Ramos (cell line): ENCODE data around the gene ENDOG.

Experiments used
- in situ Hi-C: fragments of 300-500 bp; cut with MboI; formaldehyde crosslinking; loops from one replicate; pipeline ENCODE4 v1.14.3; 2022; ENCODE audit warnings: low sequenced_read_pairs; ENCODE audit not compliant: unreplicated experiment

The ENDOG gene

DNA sequence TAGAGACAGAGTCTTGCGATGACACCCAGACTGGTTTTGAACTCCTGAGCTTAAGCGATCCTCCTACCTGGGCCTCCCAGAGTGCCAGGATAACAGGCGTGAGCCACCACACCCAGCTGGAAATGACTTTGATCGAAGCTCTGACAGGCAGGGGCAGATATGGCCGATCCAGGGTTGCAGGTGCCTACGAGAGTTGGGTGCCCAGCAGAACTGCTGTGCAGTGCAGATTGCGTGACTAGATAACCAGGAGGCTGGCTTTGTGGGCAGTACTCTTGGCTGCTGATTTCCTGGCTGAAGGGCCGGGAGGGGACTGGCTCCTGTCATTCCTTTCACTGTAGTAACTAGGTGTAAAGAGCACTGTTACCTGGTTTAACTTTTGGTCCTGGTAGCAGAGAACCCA lies 19.4 kb upstream of the ENDOG start:
- in situ Hi-C loops, result no loop called here

DNA sequence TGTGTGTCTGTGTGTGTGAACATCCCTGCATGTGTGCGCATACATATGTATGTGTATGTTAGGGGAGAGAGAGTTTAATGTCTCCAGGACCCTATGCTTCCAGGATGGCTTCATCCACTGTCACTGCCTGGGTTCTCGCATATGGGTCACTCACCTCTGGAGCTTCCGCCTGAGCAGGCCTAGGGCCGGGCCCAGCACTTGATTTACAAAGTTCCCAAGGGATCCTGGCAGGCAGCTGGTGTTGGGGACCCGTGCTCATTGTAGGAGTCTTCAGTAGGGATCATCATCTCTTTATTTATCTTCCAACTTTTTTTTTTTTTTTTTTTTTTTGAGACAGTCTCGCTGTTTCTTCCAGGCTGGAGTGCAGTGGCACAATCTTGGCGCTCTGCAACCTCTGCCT lies 18.2 kb upstream of the ENDOG start:
- in situ Hi-C loops, result no loop called here

DNA sequence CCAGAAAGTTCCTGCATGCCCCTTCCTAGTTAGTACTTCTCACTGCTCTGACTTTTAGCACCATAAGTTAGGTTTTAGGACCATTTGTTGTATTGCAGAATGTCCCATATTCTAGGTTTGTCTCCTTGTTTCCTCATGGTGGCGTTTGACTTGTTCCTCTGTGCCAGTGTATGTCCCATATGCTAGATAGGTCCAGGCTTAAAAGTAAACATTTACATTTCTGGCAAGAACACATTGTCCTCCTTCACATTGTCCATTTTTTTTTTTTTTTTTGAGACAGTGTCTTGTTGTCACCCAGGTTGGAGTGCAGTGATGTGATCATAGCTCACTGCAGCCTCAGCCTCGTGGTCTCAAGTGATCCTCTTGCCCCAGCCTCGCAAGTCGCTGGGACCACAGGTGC lies 15.8 kb upstream of the ENDOG start:
- in situ Hi-C loops, result no loop called here

DNA sequence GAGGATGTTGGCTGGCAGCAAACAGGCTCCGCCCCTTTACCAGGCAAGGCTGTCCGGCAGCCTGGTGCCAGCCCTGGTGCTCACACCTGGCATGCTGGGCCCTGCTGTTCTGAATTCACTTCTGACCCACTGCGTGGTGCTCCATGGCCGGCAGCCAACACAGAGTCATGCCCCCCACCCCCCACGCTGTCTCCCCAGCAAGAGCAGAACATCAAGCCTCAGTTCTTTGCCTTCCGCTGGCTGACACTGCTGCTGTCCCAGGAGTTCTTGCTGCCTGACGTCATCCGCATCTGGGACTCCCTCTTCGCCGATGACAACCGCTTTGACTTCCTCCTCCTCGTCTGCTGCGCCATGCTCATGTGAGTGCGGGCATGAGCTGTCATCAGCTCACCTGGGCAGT lies 12.6 kb upstream of the ENDOG start:
- in situ Hi-C loops, result no loop called here

DNA sequence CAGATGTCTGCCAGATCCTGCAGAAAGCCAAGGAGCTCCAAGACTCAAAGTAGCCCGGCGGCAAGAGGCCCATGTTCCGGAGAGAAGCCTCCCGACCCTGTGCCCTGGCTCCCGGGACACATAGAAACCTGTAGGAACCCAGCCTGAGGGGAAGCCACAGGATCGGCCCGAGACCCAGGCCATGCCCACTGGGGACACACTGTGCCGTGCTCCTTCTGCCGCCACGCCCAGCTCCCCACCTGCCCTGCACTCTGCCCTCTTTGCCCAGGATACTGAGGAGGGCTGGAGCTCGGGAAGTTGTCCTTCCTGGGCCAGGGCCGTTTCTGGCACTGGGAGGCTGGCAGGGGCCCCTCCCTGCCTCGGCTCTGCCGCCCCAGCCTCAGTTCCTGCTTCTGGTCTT lies 10.5 kb upstream of the ENDOG start:
- in situ Hi-C loops, result no loop called here

DNA sequence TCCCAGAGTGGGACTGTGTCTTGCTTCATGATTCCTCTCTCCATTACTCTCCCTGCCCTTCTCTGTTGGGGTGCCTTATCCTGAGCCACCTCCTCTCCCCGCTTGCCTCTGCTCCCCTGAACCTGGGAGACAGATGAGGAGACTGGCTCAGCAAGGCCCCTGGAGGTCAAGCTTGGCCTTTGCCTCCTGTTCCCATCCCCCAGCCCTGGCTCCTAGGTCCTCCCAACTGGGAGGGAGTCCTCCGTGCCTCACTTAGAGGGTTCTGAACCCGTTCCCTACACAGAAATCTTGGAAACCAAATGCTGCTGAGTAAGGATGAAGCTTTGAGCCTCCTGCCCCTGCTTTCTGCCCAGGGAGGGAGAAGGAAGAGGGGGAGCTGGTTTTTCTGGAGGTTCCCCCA lies 9.8 kb upstream of the ENDOG start:
- in situ Hi-C loops, result no loop called here

DNA sequence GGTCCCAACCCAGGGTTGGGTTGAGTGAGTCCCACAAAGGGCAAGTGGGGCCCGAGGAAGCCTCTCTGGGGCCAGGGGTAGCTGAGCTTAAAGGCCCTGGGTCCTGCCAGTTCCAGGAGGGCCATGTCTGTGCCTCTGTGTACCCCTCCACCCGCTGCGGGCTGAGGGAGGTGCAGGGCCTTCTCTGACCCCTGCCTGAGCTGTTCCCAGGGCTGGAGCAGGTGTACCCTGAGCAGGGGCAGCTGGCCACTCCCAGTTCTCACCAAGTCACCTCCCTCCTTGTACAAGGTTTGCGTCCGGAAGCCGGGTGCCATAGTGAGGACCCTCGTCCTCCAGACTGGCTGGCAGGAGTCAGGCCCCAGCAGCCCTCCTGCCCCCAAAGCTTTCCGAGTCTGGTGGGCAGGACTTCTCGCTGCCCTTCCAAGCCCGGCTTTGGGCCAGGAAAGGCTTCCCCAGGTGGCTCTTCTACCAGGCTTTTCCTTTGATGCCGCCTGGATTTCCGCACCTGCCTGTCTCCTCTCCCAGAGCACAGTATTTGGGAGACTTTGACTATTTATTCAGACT lies 9.2 kb upstream of the ENDOG start:
- in situ Hi-C loops, result no loop called here

DNA sequence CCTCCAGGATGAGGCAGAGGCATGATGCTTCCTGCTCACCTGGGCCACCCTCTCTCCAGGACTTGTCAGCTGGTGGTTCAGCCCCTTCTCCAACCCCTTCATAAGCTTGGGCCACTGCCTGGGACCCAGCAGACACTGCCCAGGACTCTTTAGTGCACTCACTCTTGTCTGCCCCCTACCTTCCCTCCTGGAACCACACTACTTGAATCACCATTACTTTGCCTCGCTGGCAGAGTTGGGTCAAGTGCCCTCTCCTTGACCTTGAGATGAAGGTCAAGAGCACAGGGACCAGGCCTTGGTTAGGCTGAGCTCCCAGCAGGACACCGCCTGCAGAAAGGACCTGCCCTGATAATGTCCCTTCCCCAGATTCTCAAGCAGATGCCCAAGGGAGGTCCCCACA lies 8.5 kb upstream of the ENDOG start:
- in situ Hi-C loops, result no loop called here

DNA sequence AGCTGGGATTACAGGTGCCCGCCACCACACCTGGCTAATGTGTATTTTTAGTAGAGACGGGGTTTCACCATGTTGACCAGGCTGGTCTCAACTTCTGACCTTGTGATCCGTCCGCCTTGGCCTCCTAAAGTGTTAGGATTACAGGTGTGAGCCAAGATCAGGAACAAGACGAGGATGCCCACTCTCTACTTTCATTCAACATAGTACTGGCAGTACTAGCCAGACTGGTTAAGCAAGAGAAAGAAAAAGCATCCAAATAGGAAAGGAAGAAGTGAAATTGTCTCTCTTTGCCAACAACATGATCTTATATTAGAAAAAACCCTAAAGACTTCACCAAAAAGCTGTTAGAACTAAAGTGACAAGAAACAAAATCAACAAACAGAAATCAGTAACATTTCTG lies 7.4 kb upstream of the ENDOG start:
- in situ Hi-C loops, result no loop called here

DNA sequence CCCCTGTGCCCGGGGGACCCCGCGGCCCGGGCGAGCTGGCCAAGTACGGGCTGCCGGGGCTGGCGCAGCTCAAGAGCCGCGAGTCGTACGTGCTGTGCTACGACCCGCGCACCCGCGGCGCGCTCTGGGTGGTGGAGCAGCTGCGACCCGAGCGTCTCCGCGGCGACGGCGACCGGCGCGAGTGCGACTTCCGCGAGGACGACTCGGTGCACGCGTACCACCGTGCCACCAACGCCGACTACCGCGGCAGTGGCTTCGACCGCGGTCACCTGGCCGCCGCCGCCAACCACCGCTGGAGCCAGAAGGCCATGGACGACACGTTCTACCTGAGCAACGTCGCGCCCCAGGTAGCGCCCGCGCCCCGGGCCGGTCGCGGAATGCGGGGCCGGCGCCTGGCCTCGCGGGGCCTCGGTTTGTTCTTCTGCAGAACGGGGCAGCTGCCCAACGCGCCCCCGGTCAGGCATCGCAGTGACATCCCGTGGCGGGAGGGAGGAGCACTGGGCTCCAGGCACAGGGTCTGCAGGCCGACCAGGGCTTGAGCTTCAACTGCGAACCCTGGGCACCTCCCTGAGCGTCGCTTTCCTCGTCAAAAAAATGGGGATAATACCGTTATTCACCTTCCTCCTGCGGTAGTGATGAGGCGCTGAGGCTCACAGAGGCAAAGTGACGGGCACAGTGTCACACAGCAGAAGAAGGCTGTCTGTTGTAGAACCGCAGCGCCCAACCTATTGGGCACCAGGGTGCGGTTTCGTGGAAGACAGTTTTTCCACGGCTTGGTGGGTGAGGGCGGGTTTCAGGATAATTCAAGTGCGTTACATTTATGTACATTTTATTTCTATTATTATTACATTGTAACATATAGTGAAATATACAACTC lies 777 bp downstream of the ENDOG start:
- in situ Hi-C loops, result no loop called here

DNA sequence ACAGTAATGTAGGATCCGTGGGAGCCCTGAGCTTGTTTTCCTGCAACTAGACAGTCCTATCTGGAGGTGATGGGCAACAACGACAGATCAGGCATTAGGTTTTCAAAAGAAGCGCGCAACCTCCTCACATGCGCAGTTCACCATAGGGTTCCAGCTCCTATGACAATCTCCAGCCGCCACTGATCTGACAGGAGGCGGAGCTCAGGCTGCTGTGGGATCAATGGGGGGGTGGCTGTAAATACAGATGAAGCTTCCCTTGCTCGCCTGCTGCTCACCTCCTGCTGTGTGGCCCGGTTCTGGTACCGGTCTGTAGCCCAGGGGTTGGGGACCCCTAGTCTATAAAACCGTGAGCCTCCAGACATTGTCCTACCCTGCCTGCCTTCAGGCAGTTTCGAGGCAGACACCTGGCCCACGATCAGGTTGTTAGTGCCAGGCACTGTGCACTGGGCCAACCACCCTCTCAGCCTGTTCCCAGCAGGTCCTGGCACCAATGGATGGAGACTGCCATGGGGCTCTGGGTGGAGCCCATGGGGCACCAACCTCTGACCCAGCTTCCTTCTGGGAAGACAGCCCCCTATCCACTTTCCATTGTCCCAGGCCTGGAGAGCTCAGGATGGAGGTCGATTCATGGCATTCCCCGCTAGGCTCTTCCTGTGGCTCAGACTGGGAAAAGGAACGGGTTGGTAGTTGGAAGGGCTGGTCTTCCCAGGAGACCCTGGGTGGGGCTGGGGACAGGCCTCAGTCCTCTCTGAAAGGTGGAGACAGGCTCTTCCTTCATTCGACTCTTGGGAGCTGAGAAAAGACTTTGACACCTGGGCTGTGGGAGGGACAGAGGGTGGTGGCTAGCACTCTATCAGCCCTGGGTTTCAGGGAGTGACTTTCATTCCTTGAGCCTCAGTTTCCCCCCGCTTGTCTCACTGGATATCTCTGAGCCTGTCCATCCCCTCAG lies 1.7 kb downstream of the ENDOG start:
- in situ Hi-C loops, result no loop called here

DNA sequence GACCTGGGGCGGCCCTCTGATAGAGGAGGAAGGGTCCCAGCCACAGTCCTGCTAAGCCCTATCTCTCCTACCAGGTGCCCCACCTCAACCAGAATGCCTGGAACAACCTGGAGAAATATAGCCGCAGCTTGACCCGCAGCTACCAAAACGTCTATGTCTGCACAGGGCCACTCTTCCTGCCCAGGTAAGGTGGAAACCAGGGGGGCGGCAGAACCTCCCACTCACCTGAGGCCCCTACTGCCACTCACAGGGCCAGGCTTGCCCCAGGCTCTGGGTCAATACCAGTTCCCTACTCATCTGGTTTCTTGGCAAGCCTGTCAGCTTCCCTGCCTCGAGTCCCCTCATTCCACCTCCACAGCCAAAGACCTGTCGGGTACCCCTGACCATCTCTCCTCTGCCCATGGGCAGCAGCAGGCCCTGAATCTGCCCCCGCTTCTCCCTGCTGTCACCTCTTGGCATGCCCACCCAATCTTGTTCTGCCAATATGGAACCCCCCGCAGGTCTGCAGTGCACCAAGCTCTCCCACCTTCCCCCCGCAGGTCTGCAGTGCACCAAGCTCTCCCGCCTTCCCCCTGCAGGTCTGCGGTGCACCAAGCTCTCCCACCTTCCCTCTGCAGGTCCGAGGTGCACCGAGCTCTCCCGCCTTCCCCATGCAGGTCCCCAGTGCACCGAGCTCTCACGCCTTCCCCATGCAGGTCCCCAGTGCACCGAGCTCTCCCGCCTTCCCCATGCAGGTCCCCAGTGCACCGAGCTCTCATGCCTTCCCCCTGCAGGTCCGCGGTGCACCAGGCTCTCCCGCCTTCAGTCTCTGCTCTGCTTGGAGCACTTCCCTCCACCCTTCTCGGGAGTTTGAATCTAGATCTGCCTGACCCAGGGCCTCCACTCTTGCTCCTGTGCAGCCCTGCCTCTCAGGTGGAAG lies 2.6 kb downstream of the ENDOG start:
- in situ Hi-C loops, result no loop called here

DNA sequence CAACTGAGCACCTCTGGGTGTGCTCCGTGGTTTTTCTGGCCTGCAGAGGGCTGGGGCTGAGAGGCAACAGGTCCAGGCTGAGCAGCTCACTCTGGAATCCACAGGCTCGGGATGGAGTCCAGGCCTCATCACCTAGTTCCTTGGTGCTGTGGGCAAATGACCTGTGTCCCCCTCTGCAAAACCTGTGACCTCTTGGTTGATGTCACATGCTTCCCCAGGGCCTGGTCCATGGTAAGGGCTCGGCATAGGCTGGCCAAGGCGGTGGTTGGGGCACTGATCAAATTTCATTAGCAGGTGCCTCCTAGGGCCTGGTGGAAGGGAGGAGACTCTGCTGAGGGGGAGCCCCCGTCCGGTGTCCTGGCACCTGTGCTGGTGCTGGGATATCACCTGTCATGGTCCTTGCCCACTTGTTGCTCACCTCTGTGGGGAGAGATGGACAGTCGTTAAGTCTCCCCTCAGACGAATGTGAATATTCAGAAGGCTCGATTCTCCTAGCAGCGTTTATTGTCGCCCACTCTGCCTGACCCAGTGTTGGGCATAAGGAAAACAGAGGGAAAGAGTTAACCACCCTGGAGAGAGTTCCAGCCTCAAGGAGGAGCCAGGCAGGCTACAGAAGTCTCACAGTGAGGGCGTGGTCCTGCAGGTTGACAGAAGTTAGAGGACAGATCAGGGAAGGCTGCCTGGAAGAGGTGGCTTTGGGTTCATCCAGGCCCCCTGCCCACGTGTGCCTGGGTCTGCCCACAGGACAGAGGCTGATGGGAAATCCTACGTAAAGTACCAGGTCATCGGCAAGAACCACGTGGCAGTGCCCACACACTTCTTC lies 3.5 kb downstream of the ENDOG start:
- in situ Hi-C loops, result no loop called here

DNA sequence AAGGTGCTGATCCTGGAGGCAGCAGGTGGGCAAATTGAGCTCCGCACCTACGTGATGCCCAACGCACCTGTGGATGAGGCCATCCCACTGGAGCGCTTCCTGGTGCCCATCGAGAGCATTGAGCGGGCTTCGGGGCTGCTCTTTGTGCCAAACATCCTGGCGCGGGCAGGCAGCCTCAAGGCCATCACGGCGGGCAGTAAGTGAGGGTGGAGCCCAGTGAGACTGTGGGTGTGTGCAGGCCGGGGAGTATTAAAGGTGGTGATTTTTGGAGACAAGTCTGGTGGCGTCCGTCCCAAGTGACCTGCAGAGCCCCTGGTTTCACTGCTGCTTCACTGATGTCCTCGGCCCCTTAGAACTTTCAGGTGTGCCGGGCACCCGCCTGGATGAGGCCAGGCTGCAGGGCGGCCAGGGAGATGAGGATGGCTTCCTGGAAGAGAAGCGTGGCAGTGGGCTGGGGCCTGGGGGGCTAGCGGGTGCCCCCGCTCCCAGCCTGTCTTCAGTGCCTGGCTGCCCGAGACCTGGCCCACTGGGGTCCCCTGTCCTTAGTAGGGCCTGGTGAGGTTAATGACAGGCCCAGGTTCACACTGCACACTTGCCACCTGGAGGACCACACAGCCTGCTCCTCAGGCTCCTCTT lies 4.2 kb downstream of the ENDOG start:
- in situ Hi-C loops, result no loop called here

DNA sequence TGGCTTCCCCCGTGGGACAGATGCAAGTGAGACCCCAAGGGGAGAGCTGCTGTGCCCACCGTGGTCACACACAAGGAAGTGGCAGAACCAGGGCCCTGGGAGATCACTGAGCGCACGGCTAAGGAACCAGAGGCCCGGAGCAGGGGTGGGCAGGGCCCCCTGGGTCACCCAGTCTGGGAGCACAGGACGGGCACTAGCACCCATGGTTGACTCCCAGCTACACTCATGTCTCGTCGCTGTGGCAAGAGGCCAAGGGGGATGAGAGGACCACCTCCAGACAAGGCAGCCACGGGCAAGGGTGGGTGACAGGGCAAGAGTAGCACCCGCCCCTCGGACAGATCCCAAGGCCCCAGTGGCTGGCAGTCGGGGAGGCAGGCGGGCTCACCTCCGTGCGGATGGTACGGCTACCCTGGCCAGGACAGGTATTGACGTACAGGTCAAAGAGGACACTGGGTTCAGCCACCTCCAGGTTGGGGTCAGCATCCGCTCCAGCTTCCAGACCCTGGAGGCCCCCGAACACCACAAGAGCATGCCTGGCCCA lies 5.1 kb downstream of the ENDOG start:
- in situ Hi-C loops, result no loop called here

DNA sequence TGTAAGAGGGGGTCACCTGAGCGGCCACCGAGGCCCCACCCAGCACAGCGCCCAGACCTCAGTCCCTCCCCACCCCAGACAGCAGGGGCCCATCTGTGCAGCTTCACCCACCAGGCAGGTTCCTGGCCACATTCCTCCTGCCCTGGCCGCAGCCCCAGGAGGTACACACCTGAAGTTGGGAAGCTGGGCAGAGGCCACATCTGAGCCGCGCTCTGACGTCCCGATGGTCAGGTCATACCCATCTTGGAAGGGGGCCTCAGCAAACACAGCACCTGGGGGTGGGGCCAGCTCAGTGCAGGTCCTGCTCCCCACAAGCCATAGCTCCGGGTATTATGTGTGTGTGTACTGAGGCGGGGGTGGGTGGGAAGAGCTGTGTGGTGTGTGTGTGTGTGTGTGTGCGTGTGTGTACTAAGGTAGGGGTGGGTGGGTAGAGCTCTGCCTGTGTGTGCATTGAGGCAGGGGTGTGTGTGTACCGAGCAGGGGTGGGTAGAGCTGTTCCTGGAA lies 5.7 kb downstream of the ENDOG start:
- in situ Hi-C loops, result no loop called here

DNA sequence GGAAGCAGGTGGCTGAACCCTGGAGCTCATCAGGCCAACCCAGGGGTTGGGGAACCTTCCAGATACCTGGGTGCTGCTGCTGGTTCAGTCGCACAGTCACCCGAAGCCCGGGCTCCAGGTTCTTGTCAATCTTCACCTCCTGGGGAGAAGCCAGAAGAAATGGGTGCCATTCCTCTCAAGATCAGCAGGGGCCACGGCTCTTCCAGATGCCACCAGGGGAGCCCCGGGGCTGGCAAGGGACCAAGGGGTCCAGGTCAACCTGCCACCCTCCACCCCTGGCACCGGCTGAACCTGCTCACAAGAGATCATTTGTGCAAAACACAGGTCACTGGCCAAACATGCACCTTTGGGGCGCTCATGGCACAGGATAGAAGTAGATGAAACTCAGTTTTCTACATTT lies 6.6 kb downstream of the ENDOG start:
- in situ Hi-C loops, result no loop called here
